ENCODE measurements around the gene ZPLD1. TPM values are rescaled to one million over a fixed set of nuclear protein-coding genes. Genes with fewer than 3 reads are reported as not detected.

ZPLD1 gene
- total RNA-seq, 1 experiment from 2014 or later: not detected

DNA sequence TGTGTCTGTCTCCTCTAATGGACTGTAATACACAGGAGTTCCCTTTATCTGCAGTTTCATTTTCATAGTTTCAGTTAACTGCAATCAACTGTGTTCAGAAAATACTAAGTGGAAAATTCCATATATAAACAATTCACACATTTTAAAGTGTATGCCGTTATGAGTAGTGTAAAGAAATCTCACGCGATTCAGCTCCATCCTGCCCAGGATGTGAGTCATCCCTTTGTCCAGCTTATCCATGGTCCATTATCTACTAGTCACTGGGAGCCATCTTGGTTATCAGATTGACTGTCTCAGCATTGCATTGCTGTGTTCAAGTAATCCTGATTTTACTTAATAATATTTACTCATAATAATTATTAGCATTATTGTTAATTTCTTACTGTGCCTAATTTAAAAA, 14.5 kb downstream of the ZPLD1 start:
- Histone ChIP-seq H3K36me3 (ENCODE audit: control insufficient read depth in 1 of 2, insufficient read depth in 2 of 2, low read length in 2 of 2) (no peaks in the 10 kb centered on the region), H3K27me3 (ENCODE audit: insufficient read depth, low read length) (no peaks in the 10 kb centered on the region), H3K9me3 (ENCODE audit: control insufficient read depth in 1 of 2, insufficient read depth in 1 of 2, low read depth in 1 of 2, low read length in 2 of 2) (no peaks in the 10 kb centered on the region), H3K9ac (ENCODE audit: low read length) (no peak overlapping the region), H4K20me1 (ENCODE audit: insufficient read depth) (no peaks in the 10 kb centered on the region), H3K4me3 (replicated peaks in 1 of 2; ENCODE audit: low read depth in 1 of 2, low read length in 2 of 2) (no peak overlapping the region), H3K4me1 (ENCODE audit: control insufficient read depth in 1 of 2, insufficient read depth in 2 of 2, low read length in 2 of 2) (no peaks in the 10 kb centered on the region), H2AFZ (ENCODE audit: low read depth, low read length, poor library complexity, severe bottlenecking) (peak overlapping the region; percentile 44), H3K27ac (ENCODE audit: low read depth, low read length) (no peak overlapping the region), H3K79me2 (ENCODE audit: insufficient read depth, low read length) (no peaks in the 10 kb centered on the region), H3K9me2 (ENCODE audit: insufficient read depth) (no peaks in the 10 kb centered on the region), H3K4me2 (ENCODE audit: low read length) (no peak overlapping the region)
- POLR2A ChIA-PET: no interaction called here
- intact Hi-C loops (cut with micrococcal nuclease): no loop called here
- BruUV-seq (replicated peaks): no TSS peak
- DNase-seq (ENCODE audit: low read depth, low spot score): no peak
- no peak for TF ChIP-seq RAD21 (IDR thresholded peaks at IDR 0.05; ENCODE audit: low read depth)
- TF ChIP-seq ZNF274 (IDR thresholded peaks at IDR 0.05; ENCODE audit: low read depth, low read length): no peak
- TF ChIP-seq, protein P1, sequence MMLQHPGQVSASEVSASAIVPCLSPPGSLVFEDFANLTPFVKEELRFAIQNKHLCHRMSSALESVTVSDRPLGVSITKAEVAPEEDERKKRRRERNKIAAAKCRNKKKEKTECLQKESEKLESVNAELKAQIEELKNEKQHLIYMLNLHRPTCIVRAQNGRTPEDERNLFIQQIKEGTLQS (IDR thresholded peaks at IDR 0.05): no peak
- TF ChIP-seq, protein P2, sequence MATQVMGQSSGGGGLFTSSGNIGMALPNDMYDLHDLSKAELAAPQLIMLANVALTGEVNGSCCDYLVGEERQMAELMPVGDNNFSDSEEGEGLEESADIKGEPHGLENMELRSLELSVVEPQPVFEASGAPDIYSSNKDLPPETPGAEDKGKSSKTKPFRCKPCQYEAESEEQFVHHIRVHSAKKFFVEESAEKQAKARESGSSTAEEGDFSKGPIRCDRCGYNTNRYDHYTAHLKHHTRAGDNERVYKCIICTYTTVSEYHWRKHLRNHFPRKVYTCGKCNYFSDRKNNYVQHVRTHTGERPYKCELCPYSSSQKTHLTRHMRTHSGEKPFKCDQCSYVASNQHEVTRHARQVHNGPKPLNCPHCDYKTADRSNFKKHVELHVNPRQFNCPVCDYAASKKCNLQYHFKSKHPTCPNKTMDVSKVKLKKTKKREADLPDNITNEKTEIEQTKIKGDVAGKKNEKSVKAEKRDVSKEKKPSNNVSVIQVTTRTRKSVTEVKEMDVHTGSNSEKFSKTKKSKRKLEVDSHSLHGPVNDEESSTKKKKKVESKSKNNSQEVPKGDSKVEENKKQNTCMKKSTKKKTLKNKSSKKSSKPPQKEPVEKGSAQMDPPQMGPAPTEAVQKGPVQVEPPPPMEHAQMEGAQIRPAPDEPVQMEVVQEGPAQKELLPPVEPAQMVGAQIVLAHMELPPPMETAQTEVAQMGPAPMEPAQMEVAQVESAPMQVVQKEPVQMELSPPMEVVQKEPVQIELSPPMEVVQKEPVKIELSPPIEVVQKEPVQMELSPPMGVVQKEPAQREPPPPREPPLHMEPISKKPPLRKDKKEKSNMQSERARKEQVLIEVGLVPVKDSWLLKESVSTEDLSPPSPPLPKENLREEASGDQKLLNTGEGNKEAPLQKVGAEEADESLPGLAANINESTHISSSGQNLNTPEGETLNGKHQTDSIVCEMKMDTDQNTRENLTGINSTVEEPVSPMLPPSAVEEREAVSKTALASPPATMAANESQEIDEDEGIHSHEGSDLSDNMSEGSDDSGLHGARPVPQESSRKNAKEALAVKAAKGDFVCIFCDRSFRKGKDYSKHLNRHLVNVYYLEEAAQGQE (IDR thresholded peaks at IDR 0.05; ENCODE audit: low read depth): no peak
- RAD21 ChIA-PET (ENCODE audit: low non-redundant PET in 1 of 2, low total read pairs in 2 of 2, uncharacterized antibody in 2 of 2, unreplicated experiment in 2 of 2): no interaction called here
- no peak for ATAC-seq
- CTCF ChIA-PET: no interaction called here

DNA sequence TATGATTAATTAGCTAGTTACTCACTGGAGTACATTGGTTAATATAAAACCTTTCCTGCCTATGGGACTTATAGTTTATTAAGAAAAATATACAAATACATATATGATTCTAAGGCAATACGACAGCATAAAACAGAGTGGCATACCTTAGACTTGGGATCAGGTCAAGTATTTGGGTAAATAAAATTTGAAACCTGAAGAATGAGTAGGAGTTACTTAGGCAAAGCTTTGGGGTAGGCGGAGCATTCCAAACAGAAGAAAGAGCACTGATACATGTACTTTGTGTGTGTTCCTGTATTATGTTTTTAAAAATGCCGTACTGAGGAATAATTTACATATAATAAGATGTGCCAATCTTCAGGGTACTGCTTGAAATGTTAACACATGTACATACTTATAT, 15.1 kb downstream of the ZPLD1 start:
- H3K79me2 ChIP-seq (ENCODE audit: insufficient read depth, low read length): no peaks in the 10 kb centered on the region
- no peak overlapping the region for H3K9ac ChIP-seq (ENCODE audit: low read length)
- ATAC-seq: no peak
- BruUV-seq (replicated peaks): no TSS peak
- H3K4me3 ChIP-seq (replicated peaks in 1 of 2; ENCODE audit: low read depth in 1 of 2, low read length in 2 of 2): no peak overlapping the region
- DNase-seq (ENCODE audit: low read depth, low spot score): no peak
- H2AFZ ChIP-seq (ENCODE audit: low read depth, low read length, poor library complexity, severe bottlenecking): no peak overlapping the region
- H3K9me3 ChIP-seq (ENCODE audit: control insufficient read depth in 1 of 2, insufficient read depth in 1 of 2, low read depth in 1 of 2, low read length in 2 of 2): no peaks in the 10 kb centered on the region
- no peaks in the 10 kb centered on the region for H3K36me3 ChIP-seq (ENCODE audit: control insufficient read depth in 1 of 2, insufficient read depth in 2 of 2, low read length in 2 of 2)
- no peaks in the 10 kb centered on the region for H3K4me1 ChIP-seq (ENCODE audit: control insufficient read depth in 1 of 2, insufficient read depth in 2 of 2, low read length in 2 of 2)
- CTCF ChIA-PET: no interaction called here
- no peaks in the 10 kb centered on the region for H4K20me1 ChIP-seq (ENCODE audit: insufficient read depth)
- H3K27me3 ChIP-seq (ENCODE audit: insufficient read depth, low read length): no peaks in the 10 kb centered on the region
- POLR2A ChIA-PET: no interaction called here
- no peak overlapping the region for H3K4me2 ChIP-seq (ENCODE audit: low read length)
- no peaks in the 10 kb centered on the region for H3K9me2 ChIP-seq (ENCODE audit: insufficient read depth)
- RAD21 ChIA-PET (ENCODE audit: low non-redundant PET in 1 of 2, low total read pairs in 2 of 2, uncharacterized antibody in 2 of 2, unreplicated experiment in 2 of 2): no interaction called here
- intact Hi-C loops (cut with micrococcal nuclease): no loop called here
- H3K27ac ChIP-seq (ENCODE audit: low read depth, low read length): no peak overlapping the region
- TF ChIP-seq ZFX (IDR thresholded peaks at IDR 0.05) (no peak), RAD21 (IDR thresholded peaks at IDR 0.05; ENCODE audit: low read depth) (no peak), EZH2phosphoT487 (IDR thresholded peaks at IDR 0.05; ENCODE audit: borderline replicate concordance) (no peak), CBX3 (IDR thresholded peaks at IDR 0.05; ENCODE audit: low read depth) (no peak), SP1 (IDR thresholded peaks at IDR 0.05; ENCODE audit: low read depth) (no peak), SRF (IDR thresholded peaks at IDR 0.05; ENCODE audit: low read depth) (no peak)
- TF ChIP-seq, protein P1 (IDR thresholded peaks at IDR 0.05): no peak
- TF ChIP-seq, protein P2 (IDR thresholded peaks at IDR 0.05; ENCODE audit: low read depth): no peak
- TF ChIP-seq, protein P3, sequence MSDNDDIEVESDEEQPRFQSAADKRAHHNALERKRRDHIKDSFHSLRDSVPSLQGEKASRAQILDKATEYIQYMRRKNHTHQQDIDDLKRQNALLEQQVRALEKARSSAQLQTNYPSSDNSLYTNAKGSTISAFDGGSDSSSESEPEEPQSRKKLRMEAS (IDR thresholded peaks at IDR 0.05): no peak

Measured in HCT116 (cell line).